Prostate gland (tissue), 2 donors: ENCODE data around the gene THAP4.

Source experiments
- CTCF ChIP-seq, 4 experiments: fragments of 200-600 bp in 2 of 4; fragments of 450-650 bp in 2 of 4; sonication (generic) in 2 of 4; IDR thresholded peaks; 1 replicate in 3 of 4; 2 replicates in 1 of 4; pipeline ENCODE4 v1.5.1; 2016 to 2019; ENCODE audit warnings: antibody characterized with exemption in 4 of 4, mild to moderate bottlenecking in 2 of 4, moderate library complexity in 2 of 4
- POLR2A ChIP-seq: fragments of 450-650 bp; IDR thresholded peaks from one replicate; pipeline ENCODE4 v1.6.1; 2016; ENCODE audit warnings: antibody characterized with exemption, mild to moderate bottlenecking
- POLR2AphosphoS5 ChIP-seq: sonication (generic); formaldehyde crosslinking; IDR thresholded peaks from one replicate; pipeline ENCODE4 v1.6.1; 2017; ENCODE audit warnings: antibody characterized with exemption

- no peak for TF ChIP-seq CTCF (IDR thresholded peaks at IDR 0.05)
- TF ChIP-seq POLR2A, result no peak
- no peak for TF ChIP-seq POLR2AphosphoS5
Observed at GRCh38 chr2:241593271-241593670, 43.7 kb downstream of the THAP4 start.
